HUES6 (cell line): ENCODE data around the gene CDC42.

ENCODE experiments used
- H3K27ac ChIP-seq: 2 replicates; pipeline ENCODE4 v1.7.0; 2013; ENCODE audit warnings: low read depth, mild to moderate bottlenecking, low read length, inconsistent platforms
- H3K27me3 ChIP-seq: 2 replicates; pipeline ENCODE4 v1.6.1; 2013; ENCODE audit warnings: low read length; ENCODE audit not compliant: control insufficient read depth, insufficient read depth
- H3K36me3 ChIP-seq: 2 replicates; pipeline ENCODE4 v1.6.1; 2013; ENCODE audit warnings: low read length; ENCODE audit not compliant: control insufficient read depth, insufficient read depth
- H3K4me1 ChIP-seq: 2 replicates; pipeline ENCODE4 v1.6.1; 2013; ENCODE audit warnings: low read length; ENCODE audit not compliant: control insufficient read depth, insufficient read depth
- H3K4me3 ChIP-seq: 2 replicates; pipeline ENCODE4 v1.5.1; 2013; ENCODE audit warnings: low read depth, low read length
- H3K9ac ChIP-seq: one replicate; pipeline ENCODE4 v1.6.1; 2013; ENCODE audit warnings: mild to moderate bottlenecking, low read length
- H3K9me3 ChIP-seq: 2 replicates; pipeline ENCODE4 v1.6.1; 2013; ENCODE audit warnings: low read depth, low read length; ENCODE audit not compliant: control insufficient read depth, insufficient read depth

Gene CDC42

GRCh38 chr1:22131875-22132486, 79.5 kb downstream of the CDC42 start:
- Histone ChIP-seq H3K27me3 (peaks cover 4% of the 10 kb centered on the region; the same call in 1 of the 2 replicates), H3K9me3 (no peaks in the 10 kb centered on the region), H3K4me1 (peaks cover 19% of the 10 kb centered on the region), H3K9ac (no peak overlapping the region), H3K27ac (no peak overlapping the region), H3K4me3 (no peak overlapping the region), H3K36me3 (no peaks in the 10 kb centered on the region)

- Histone ChIP-seq H3K27ac (no peak overlapping the region), H3K36me3 (no peaks in the 10 kb centered on the region), H3K4me3 (no peak overlapping the region), H3K4me1 (peaks cover 26% of the 10 kb centered on the region), H3K9ac (no peak overlapping the region), H3K9me3 (no peaks in the 10 kb centered on the region), H3K27me3 (peaks cover 4% of the 10 kb centered on the region; the same call in 1 of the 2 replicates)
These were observed 80.2 kb downstream of the CDC42 start for GRCh38 chr1:22132517-22133235.

- H3K36me3 ChIP-seq, result no peaks in the 10 kb centered on the region
- no peaks in the 10 kb centered on the region for H3K9me3 ChIP-seq
- H3K4me3 ChIP-seq, result no peak overlapping the region
- peaks cover 30% of the 10 kb centered on the region for H3K4me1 ChIP-seq
- H3K27ac ChIP-seq, result no peak overlapping the region
- H3K27me3 ChIP-seq, result peaks cover 4% of the 10 kb centered on the region; the same call in 1 of the 2 replicates
- H3K9ac ChIP-seq, result no peak overlapping the region
These were observed 80.9 kb downstream of the CDC42 start for GRCh38 chr1:22133247-22133930.

- no peak overlapping the region for H3K27ac ChIP-seq
- H3K9me3 ChIP-seq, result no peaks in the 10 kb centered on the region
- peaks cover 34% of the 10 kb centered on the region for H3K4me1 ChIP-seq
- H3K27me3 ChIP-seq, result peaks cover 5% of the 10 kb centered on the region; the same call in 1 of the 2 replicates
- no peak overlapping the region for H3K9ac ChIP-seq
- no peak overlapping the region for H3K4me3 ChIP-seq
- H3K36me3 ChIP-seq, result no peaks in the 10 kb centered on the region
These were observed 81.4 kb downstream of the CDC42 start for GRCh38 chr1:22133931-22134324.

GRCh38 chr1:22137004-22137720, 84.7 kb downstream of the CDC42 start:
- Histone ChIP-seq H3K4me3 (no peak overlapping the region), H3K9ac (no peak overlapping the region), H3K36me3 (no peaks in the 10 kb centered on the region), H3K4me1 (peaks cover 58% of the 10 kb centered on the region), H3K27ac (no peak overlapping the region), H3K9me3 (no peaks in the 10 kb centered on the region), H3K27me3 (peaks cover 37% of the 10 kb centered on the region)

- Histone ChIP-seq H3K36me3 (no peaks in the 10 kb centered on the region), H3K4me1 (peaks cover 49% of the 10 kb centered on the region), H3K27me3 (peaks cover 47% of the 10 kb centered on the region), H3K9ac (no peak overlapping the region), H3K4me3 (no peak overlapping the region), H3K9me3 (no peaks in the 10 kb centered on the region), H3K27ac (no peak overlapping the region)
These were observed 86.6 kb downstream of the CDC42 start for GRCh38 chr1:22139066-22139594.

GRCh38 chr1:22139817-22140216, 87.3 kb downstream of the CDC42 start:
- Histone ChIP-seq H3K4me1 (peaks cover 46% of the 10 kb centered on the region), H3K9ac (no peak overlapping the region), H3K27ac (no peak overlapping the region), H3K9me3 (no peaks in the 10 kb centered on the region), H3K27me3 (peaks cover 50% of the 10 kb centered on the region), H3K4me3 (no peak overlapping the region), H3K36me3 (no peaks in the 10 kb centered on the region)
